Measurements from ENCODE around the gene MYO18B.

DNA sequence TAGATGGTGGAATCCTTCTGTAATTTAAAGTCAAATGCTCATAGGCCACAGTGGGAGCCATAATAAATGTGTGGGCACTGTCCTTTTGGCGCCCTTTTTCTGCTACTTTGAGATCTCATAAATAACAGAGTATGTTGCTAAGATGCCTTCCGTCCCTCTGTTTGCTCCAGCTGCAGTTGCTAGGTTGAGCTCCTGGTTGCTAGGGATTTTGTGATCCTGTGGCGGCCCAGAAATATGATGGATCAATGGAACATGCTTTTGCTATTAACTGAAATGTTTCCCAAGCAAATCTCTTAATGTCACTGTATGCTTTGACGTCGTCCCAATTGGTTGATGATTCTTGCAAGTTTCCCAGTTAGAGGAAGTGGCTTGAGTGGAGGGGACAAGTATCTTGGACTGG, 53.5 kb downstream of the MYO18B start:
- TF ChIP-seq POLR2AphosphoS5 (IDR thresholded peaks at IDR 0.05; ENCODE audit: low read depth, low read length) (no peak), CTCF (IDR thresholded peaks at IDR 0.05 in 2 of 3, conservative IDR thresholded peaks at IDR 0.05 in 1 of 3; ENCODE audit: borderline replicate concordance in 1 of 3, insufficient read depth in 1 of 3, low read depth in 2 of 3, low read length in 2 of 3) (no peak), MAX (IDR thresholded peaks at IDR 0.05) (no peak), EZH2 (IDR thresholded peaks at IDR 0.05) (no peak), POLR2A (IDR thresholded peaks at IDR 0.05; ENCODE audit: borderline replicate concordance, extremely low read depth, insufficient read depth, insufficient read length) (no peak), SIN3A (IDR thresholded peaks at IDR 0.05; ENCODE audit: low read depth) (no peak), CEBPB (IDR thresholded peaks at IDR 0.05; ENCODE audit: low read depth) (no peak), JUND (IDR thresholded peaks at IDR 0.05) (no peak), EGR1 (IDR thresholded peaks at IDR 0.05; ENCODE audit: low read depth) (no peak), RAD21 (IDR thresholded peaks at IDR 0.05; ENCODE audit: low read depth) (no peak), REST (IDR thresholded peaks at IDR 0.05; ENCODE audit: low read depth) (no peak), EZH2phosphoT487 (IDR thresholded peaks at IDR 0.05; ENCODE audit: borderline replicate concordance) (no peak)
- TF ChIP-seq, protein P1, sequence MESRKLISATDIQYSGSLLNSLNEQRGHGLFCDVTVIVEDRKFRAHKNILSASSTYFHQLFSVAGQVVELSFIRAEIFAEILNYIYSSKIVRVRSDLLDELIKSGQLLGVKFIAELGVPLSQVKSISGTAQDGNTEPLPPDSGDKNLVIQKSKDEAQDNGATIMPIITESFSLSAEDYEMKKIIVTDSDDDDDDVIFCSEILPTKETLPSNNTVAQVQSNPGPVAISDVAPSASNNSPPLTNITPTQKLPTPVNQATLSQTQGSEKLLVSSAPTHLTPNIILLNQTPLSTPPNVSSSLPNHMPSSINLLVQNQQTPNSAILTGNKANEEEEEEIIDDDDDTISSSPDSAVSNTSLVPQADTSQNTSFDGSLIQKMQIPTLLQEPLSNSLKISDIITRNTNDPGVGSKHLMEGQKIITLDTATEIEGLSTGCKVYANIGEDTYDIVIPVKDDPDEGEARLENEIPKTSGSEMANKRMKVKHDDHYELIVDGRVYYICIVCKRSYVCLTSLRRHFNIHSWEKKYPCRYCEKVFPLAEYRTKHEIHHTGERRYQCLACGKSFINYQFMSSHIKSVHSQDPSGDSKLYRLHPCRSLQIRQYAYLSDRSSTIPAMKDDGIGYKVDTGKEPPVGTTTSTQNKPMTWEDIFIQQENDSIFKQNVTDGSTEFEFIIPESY (IDR thresholded peaks at IDR 0.05; ENCODE audit: extremely low read depth, insufficient replicate concordance, low read length) = no peak
